ENCODE results near the gene PLPP2.
"Not testable (repeated sequence)": the region's sequence is repeated elsewhere in the genome, so short reads cannot be mapped to it uniquely, and the experiment has no call there.

PLPP2 gene

GRCh38 chr19:273393-273792 lies 17.8 kb downstream of the PLPP2 start:
- no peak for DNase-seq

GRCh38 chr19:271856-272255 lies 19.3 kb downstream of the PLPP2 start:
- DNase-seq, result no peak

GRCh38 chr19:270766-271318 lies 20.4 kb downstream of the PLPP2 start:
- not testable (repeated sequence) for DNase-seq

- no peak for DNase-seq
Observed at GRCh38 chr19:269241-269640, 22.0 kb downstream of the PLPP2 start.

- no peak for DNase-seq
Observed at GRCh38 chr19:262125-262524, 29.1 kb downstream of the PLPP2 start.

- DNase-seq, result not testable (repeated sequence)
Observed at GRCh38 chr19:256804-257203, 34.4 kb downstream of the PLPP2 start.

- not testable (repeated sequence) for DNase-seq
Observed at GRCh38 chr19:252421-253186, 38.6 kb downstream of the PLPP2 start.

- no peak for DNase-seq
Observed at GRCh38 chr19:246551-246950, 44.7 kb downstream of the PLPP2 start.

- not testable (repeated sequence) for DNase-seq
Observed at GRCh38 chr19:245900-246299, 45.3 kb downstream of the PLPP2 start.

- DNase-seq, result no peak
Observed at GRCh38 chr19:245457-245856, 45.7 kb downstream of the PLPP2 start.

All from right kidney (tissue), 1 donor.